Osteocyte (in vitro differentiated cells): ENCODE measurements around the gene NLGN1. TPM values are rescaled to one million over a fixed set of nuclear protein-coding genes. Genes with fewer than 3 reads are reported as not detected.

ENCODE experiments used
- DNase-seq: peaks from one replicate; pipeline ENCODE4 v3.0.0; 2021; ENCODE audit warnings: mixed read lengths; ENCODE audit not compliant: unreplicated experiment; ENCODE audit errors: extremely low spot score
- H3K27ac Mint-ChIP-seq: one replicate; pipeline ENCODE4 v1.8.0; 2021; ENCODE audit warnings: mild to moderate bottlenecking, mixed read lengths; ENCODE audit not compliant: unreplicated experiment
- H3K27me3 Mint-ChIP-seq: one replicate; pipeline ENCODE4 v1.8.0; 2021; ENCODE audit warnings: mixed read lengths; ENCODE audit not compliant: unreplicated experiment
- H3K36me3 Mint-ChIP-seq: one replicate; pipeline ENCODE4 v1.8.0; 2021; ENCODE audit warnings: mixed read lengths; ENCODE audit not compliant: unreplicated experiment
- H3K4me1 Mint-ChIP-seq: one replicate; pipeline ENCODE4 v1.8.0; 2021; ENCODE audit warnings: mixed read lengths; ENCODE audit not compliant: unreplicated experiment
- H3K4me3 Mint-ChIP-seq: one replicate; pipeline ENCODE4 v1.8.0; 2021; ENCODE audit warnings: mild to moderate bottlenecking, moderate library complexity, mixed read lengths; ENCODE audit not compliant: unreplicated experiment
- H3K9me3 Mint-ChIP-seq: one replicate; pipeline ENCODE4 v1.8.0; 2021; ENCODE audit warnings: mixed read lengths; ENCODE audit not compliant: unreplicated experiment
- total RNA-seq: library from RNA; stranded (reverse); gene quantifications from 2 replicates; pipeline ENCODE4 v1.2.1, GENCODE V29; 2021
- TF ChIP-seq, protein P1 (sequence below): fragments of 200-600 bp; sonication (generic); IDR thresholded peaks from 2 replicates; pipeline ENCODE4 v1.5.0; 2021; ENCODE audit warnings: antibody characterized with exemption, mild to moderate bottlenecking, moderate library complexity

The NLGN1 gene
- total RNA-seq, 1 donor from 2014 or later = 3.9 TPM

DNA sequence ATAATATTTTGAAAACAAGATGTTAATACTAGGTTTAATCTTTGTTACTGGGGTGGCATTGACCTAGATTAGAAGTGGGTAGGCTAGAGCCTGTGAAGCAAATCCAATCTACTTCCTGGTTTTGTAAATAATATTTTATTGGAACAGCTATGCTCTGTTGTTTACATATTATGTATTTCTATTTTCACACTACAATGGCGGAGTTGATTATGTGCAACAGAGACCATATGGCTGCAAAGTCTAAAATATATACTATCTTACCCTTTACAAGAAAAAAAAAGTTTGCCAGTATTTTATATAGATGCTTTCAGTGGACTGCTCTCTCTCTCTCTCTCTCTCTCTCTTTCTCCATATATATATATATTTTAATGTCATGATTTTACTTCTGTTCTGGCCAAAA is 244.2 kb downstream of the NLGN1 start:
- Mint-ChIP-seq H3K4me3 (no peak overlapping the region), H3K27me3 (peaks cover 4% of the 10 kb centered on the region)

DNA sequence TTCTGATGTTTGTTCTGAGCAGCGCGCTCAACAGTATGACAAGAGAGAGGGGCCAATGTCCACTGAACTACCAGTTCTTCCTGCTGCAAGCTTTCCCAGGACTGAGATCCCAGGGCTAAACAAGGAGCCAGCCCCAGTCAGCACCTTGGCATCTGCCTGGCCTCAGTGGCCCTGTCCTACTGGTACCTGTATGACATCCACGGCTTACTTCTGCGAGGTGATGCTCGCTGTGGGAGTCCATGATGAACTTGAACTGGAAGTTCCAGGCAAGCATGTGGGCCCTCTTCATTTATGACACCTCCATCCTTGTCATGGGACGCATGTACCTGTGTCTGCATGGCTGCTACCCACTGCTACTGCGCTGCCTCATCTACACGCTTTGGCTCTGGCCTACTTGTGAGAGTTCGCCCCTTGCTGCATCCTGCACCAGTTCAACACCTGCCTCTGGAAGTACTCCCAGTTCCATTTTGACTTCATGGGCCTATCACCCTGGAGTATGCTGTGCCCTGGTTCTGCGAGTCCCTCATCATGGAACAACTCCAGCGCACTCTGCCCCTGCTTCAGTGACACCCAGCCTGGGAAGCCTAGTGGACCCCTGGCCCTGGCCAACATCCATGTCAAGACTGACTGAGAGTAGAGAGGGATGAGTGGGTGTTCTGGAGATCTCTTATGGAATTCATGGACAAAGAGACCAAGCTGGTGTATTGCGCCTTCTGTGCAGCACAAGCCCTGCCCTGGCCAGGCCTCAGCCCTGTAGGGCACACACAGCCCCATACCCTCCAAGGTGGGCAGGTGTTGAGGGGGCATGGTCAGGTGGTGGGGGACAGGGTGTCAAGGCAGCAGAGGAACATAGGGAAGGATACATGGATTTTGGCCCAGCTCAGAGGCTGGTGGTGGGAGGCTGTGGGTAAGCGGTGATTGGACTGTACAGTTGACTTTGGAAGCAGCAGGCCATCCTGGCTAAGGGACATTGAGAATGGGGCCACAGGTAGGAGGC is 246.8 kb downstream of the NLGN1 start:
- Mint-ChIP-seq H3K27me3 (peaks cover 2% of the 10 kb centered on the region), H3K4me3 (no peak overlapping the region), H3K36me3 (no peaks in the 10 kb centered on the region), H3K27ac (no peak overlapping the region), H3K9me3 (no peaks in the 10 kb centered on the region), H3K4me1 (no peaks in the 10 kb centered on the region)
- DNase-seq = no peak
- TF ChIP-seq, protein P1, sequence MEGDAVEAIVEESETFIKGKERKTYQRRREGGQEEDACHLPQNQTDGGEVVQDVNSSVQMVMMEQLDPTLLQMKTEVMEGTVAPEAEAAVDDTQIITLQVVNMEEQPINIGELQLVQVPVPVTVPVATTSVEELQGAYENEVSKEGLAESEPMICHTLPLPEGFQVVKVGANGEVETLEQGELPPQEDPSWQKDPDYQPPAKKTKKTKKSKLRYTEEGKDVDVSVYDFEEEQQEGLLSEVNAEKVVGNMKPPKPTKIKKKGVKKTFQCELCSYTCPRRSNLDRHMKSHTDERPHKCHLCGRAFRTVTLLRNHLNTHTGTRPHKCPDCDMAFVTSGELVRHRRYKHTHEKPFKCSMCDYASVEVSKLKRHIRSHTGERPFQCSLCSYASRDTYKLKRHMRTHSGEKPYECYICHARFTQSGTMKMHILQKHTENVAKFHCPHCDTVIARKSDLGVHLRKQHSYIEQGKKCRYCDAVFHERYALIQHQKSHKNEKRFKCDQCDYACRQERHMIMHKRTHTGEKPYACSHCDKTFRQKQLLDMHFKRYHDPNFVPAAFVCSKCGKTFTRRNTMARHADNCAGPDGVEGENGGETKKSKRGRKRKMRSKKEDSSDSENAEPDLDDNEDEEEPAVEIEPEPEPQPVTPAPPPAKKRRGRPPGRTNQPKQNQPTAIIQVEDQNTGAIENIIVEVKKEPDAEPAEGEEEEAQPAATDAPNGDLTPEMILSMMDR = no peak

More for the DNA sequence above, 244.2 kb downstream of the NLGN1 start:
- no peak for DNase-seq
- Mint-ChIP-seq H3K27ac (no peak overlapping the region), H3K4me1 (no peaks in the 10 kb centered on the region), H3K36me3 (no peaks in the 10 kb centered on the region), H3K9me3 (no peaks in the 10 kb centered on the region)
- TF ChIP-seq, protein P1 = no peak

DNA sequence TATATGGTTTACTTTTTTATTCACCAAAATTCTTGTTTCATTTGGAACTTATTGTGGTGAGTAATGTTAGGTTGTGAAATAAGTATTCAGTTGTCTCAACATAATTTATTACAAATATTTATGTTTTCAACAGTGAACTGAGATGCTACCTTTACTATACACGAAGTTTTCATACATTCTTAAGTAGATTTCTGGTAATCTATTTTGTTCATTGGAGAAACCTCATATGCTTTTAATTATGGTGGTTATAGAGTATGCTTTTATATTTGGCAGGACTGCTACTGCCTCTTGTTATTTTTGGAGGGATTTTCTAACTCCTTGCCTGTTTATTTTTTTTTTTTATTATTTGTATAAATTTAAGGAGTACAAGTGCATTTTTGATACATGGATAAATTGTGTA is 253.1 kb downstream of the NLGN1 start:
- Mint-ChIP-seq H3K27ac (no peak overlapping the region), H3K9me3 (no peaks in the 10 kb centered on the region), H3K27me3 (peaks cover 2% of the 10 kb centered on the region), H3K4me1 (peaks cover 12% of the 10 kb centered on the region), H3K4me3 (no peak overlapping the region), H3K36me3 (no peaks in the 10 kb centered on the region)
- DNase-seq = no peak
- TF ChIP-seq, protein P1 = no peak

DNA sequence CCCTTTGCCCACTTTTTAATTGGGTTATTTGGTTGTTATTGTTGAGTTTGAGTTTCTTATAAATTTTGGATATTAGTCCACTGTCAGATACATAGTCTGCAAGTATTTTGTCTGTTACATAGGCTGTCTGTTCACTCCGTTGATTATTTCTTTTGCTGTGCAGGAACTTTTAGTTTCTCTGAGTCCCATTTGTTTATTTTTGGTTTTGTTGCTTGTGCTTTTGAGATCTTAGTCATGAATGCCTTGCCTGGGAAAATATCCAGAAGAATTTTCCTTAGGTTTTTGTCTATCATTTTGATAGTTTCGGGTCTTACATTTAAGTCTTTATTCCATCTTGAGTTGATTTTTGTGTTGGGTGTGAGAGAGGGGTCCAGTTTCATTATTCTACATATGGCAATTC is 254.5 kb downstream of the NLGN1 start:
- Mint-ChIP-seq H3K27me3 (no peaks in the 10 kb centered on the region), H3K4me1 (peaks cover 12% of the 10 kb centered on the region), H3K4me3 (no peak overlapping the region), H3K9me3 (no peaks in the 10 kb centered on the region), H3K27ac (no peak overlapping the region), H3K36me3 (no peaks in the 10 kb centered on the region)
- TF ChIP-seq, protein P1 = no peak
- no peak for DNase-seq

DNA sequence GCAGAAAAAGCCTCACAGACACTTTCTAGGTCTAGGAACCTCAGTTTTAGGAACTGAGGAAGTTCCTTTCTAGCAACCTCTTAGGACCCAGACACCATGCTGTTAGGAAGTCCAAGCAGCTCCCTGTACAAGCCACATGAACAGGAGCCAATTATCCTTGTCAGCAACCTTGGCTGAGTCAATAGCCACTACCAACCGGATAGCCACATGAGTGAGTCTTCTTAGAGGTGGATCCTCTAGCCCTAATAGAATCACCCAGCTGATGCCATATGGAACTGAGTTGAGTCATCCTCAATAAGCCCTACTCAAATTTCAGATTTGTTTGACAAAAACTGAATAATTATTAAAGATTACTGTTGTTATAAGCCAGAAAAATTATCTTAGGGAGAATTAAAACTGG is 256.2 kb downstream of the NLGN1 start:
- no peaks in the 10 kb centered on the region for H3K36me3 Mint-ChIP-seq
- H3K4me3 Mint-ChIP-seq = no peak overlapping the region
- H3K9me3 Mint-ChIP-seq = no peaks in the 10 kb centered on the region
- H3K27ac Mint-ChIP-seq = no peak overlapping the region
- no peaks in the 10 kb centered on the region for H3K27me3 Mint-ChIP-seq
- no peak for DNase-seq
- TF ChIP-seq, protein P1 = no peak
- H3K4me1 Mint-ChIP-seq = peaks cover 12% of the 10 kb centered on the region
